HCT116 (cell line): ENCODE data around the gene SPOP. TPM values are rescaled to one million over a fixed set of nuclear protein-coding genes. Genes with fewer than 3 reads are reported as not detected.

Source experiments
- ATAC-seq: fragments of 200-7000 bp; cut with Tn5 transposase; 2 replicates; pipeline ENCODE4 v1.9.1; 2020; ENCODE audit warnings: mild to moderate bottlenecking, moderate library complexity
- BruUV-seq: library from RNA; stranded (reverse); fragments of 400-500 nt; replicated peaks from 2 replicates; lab custom pipeline; 2021; lab: Mats Ljungman, UMichigan
- CTCF ChIA-PET: fragments of 300-600 bp; sonication (Branson Sonifier 250); formaldehyde crosslinking; loops from one replicate; lab custom pipeline; 2021; ENCODE audit warnings: antibody characterized with exemption; lab: Charles Lee
- POLR2A ChIA-PET: fragments of 300-600, 350-600 bp; sonication (Branson Sonifier 250); formaldehyde crosslinking; loops from one replicate; lab custom pipeline; 2021; ENCODE audit warnings: antibody characterized with exemption; lab: Charles Lee
- RAD21 ChIA-PET, 2 experiments: fragments of 300-600 bp; sonication (Branson Sonifier 250); formaldehyde crosslinking; loops; one replicate each; lab custom pipeline; 2023; ENCODE audit warnings: low total read pairs in 2 of 2; ENCODE audit not compliant: uncharacterized antibody in 2 of 2, unreplicated experiment in 2 of 2, low non-redundant PET in 1 of 2; lab: Charles Lee
- DNase-seq: peaks from one replicate; pipeline ENCODE4 v3.0.0-alpha.2; 2010; ENCODE audit warnings: low read depth, low spot score
- H2AFZ ChIP-seq: fragments of 200-600 bp; shearing (Covaris generic), sonication (generic); 2 replicates; pipeline ENCODE4 v1.6.1; 2017; ENCODE audit warnings: low read depth, mixed run types, mixed read lengths, antibody characterized with exemption, low read length; ENCODE audit not compliant: poor library complexity, severe bottlenecking
- H3K27ac ChIP-seq: 2 replicates; pipeline ENCODE4 v1.5.1; 2012; ENCODE audit warnings: low read depth, low read length
- H3K27me3 ChIP-seq: fragments of 200-600 bp; sonication (generic); 2 replicates; pipeline ENCODE4 v1.6.1; 2016; ENCODE audit warnings: mixed run types, low read length, mixed read lengths; ENCODE audit not compliant: insufficient read depth
- H3K36me3 ChIP-seq, 2 experiments: fragments of 200-500 bp in 1 of 2; fragments of 200-600 bp in 1 of 2; sonication (Bioruptor generic) in 1 of 2; sonication (generic) in 1 of 2; 2 replicates each; pipeline versions ENCODE4 v1.5.1 to v1.6.1; 2014 to 2016; ENCODE audit warnings: low read length in 2 of 2, inconsistent platforms in 1 of 2, mixed read lengths in 1 of 2, mixed run types in 1 of 2; ENCODE audit not compliant: insufficient read depth in 2 of 2, control insufficient read depth in 1 of 2
- H3K4me1 ChIP-seq, 2 experiments: fragments of 200-600 bp in 1 of 2; sonication (generic) in 1 of 2; 2 replicates each; pipeline versions ENCODE4 v1.5.1 to v1.6.1; 2012 to 2017; ENCODE audit warnings: low read length in 2 of 2, inconsistent platforms in 1 of 2, mild to moderate bottlenecking in 1 of 2, mixed read lengths in 1 of 2, mixed run types in 1 of 2, moderate library complexity in 1 of 2; ENCODE audit not compliant: insufficient read depth in 2 of 2, control insufficient read depth in 1 of 2
- H3K4me2 ChIP-seq: fragments of 200-600 bp; sonication (generic); 2 replicates; pipeline ENCODE4 v1.6.1; 2017; ENCODE audit warnings: mixed run types, low read length, mixed read lengths
- H3K4me3 ChIP-seq, 2 experiments: fragments of 200-600 bp in 1 of 2; sonication (generic) in 1 of 2; replicated peaks in 1 of 2; 2 replicates each; pipeline ENCODE4 v1.5.1; 2011 to 2016; ENCODE audit warnings: low read length in 2 of 2, control low read depth in 1 of 2, low read depth in 1 of 2, mild to moderate bottlenecking in 1 of 2, mixed read lengths in 1 of 2, mixed run types in 1 of 2
- H3K79me2 ChIP-seq: fragments of 200-600 bp; sonication (generic); 2 replicates; pipeline ENCODE4 v1.6.1; 2017; ENCODE audit warnings: mild to moderate bottlenecking, mixed run types, low read length, moderate library complexity, mixed read lengths; ENCODE audit not compliant: insufficient read depth
- H3K9ac ChIP-seq: fragments of 200-600 bp; sonication (generic); 2 replicates; pipeline ENCODE4 v1.6.1; 2016; ENCODE audit warnings: low read length, mixed read lengths
- H3K9me2 ChIP-seq: fragments of 200-600 bp; sonication (generic), shearing (Covaris generic); 2 replicates; pipeline ENCODE4 v1.6.1; 2017; ENCODE audit warnings: mixed run types, mild to moderate bottlenecking, moderate library complexity; ENCODE audit not compliant: insufficient read depth
- H3K9me3 ChIP-seq, 2 experiments: fragments of 200-500 bp in 1 of 2; fragments of 200-600 bp in 1 of 2; sonication (Bioruptor generic) in 1 of 2; sonication (generic) in 1 of 2; 2 replicates each; pipeline ENCODE4 v1.6.1; 2014 to 2017; ENCODE audit warnings: low read length in 2 of 2, mixed read lengths in 2 of 2, inconsistent platforms in 1 of 2, low read depth in 1 of 2, mild to moderate bottlenecking in 1 of 2, mixed run types in 1 of 2, moderate library complexity in 1 of 2; ENCODE audit not compliant: control insufficient read depth in 1 of 2, insufficient read depth in 1 of 2
- H4K20me1 ChIP-seq: fragments of 200-600 bp; sonication (generic), shearing (Covaris generic); 2 replicates; pipeline ENCODE4 v1.6.1; 2017; ENCODE audit warnings: mixed run types, mild to moderate bottlenecking, moderate library complexity; ENCODE audit not compliant: insufficient read depth
- EGR1 ChIP-seq: IDR thresholded peaks from 2 replicates; pipeline ENCODE4 v1.6.1; 2012; ENCODE audit warnings: low read depth
- ELF1 ChIP-seq: IDR thresholded peaks from 2 replicates; pipeline ENCODE4 v1.6.1; 2012; ENCODE audit warnings: low read depth, borderline replicate concordance
- EZH2 ChIP-seq: fragments of 200-600 bp; sonication (generic); IDR thresholded peaks from 2 replicates; pipeline ENCODE4 v1.6.1; 2017; ENCODE audit warnings: antibody characterized with exemption, mixed run types
- FOSL1 ChIP-seq: IDR thresholded peaks from 2 replicates; pipeline ENCODE4 v1.6.1; 2012; ENCODE audit warnings: low read depth
- MAX ChIP-seq: IDR thresholded peaks from 2 replicates; pipeline ENCODE4 v1.6.1; 2012
- RAD21 ChIP-seq: IDR thresholded peaks from 2 replicates; pipeline ENCODE4 v1.6.1; 2012; ENCODE audit warnings: low read depth, mild to moderate bottlenecking
- SP1 ChIP-seq: IDR thresholded peaks from 2 replicates; pipeline ENCODE4 v1.6.1; 2012; ENCODE audit warnings: low read depth
- YY1 ChIP-seq: IDR thresholded peaks from 2 replicates; pipeline ENCODE4 v1.6.1; 2011; ENCODE audit warnings: low read length, low read depth, moderate library complexity, mild to moderate bottlenecking; ENCODE audit not compliant: insufficient replicate concordance; ENCODE audit errors: extremely low read depth
- intact Hi-C: fragments of 100-400 bp; cut with micrococcal nuclease; formaldehyde crosslinking; loops from 2 replicates; pipeline ENCODE4 v1.10.0; 2022
- total RNA-seq: library from RNA; stranded (reverse); gene quantifications from one replicate; pipeline ENCODE4 v1.2.1, GENCODE V29; 2021; ENCODE audit not compliant: unreplicated experiment

The SPOP gene
- total RNA-seq, 1 experiment from 2014 or later: 85.1 TPM

DNA sequence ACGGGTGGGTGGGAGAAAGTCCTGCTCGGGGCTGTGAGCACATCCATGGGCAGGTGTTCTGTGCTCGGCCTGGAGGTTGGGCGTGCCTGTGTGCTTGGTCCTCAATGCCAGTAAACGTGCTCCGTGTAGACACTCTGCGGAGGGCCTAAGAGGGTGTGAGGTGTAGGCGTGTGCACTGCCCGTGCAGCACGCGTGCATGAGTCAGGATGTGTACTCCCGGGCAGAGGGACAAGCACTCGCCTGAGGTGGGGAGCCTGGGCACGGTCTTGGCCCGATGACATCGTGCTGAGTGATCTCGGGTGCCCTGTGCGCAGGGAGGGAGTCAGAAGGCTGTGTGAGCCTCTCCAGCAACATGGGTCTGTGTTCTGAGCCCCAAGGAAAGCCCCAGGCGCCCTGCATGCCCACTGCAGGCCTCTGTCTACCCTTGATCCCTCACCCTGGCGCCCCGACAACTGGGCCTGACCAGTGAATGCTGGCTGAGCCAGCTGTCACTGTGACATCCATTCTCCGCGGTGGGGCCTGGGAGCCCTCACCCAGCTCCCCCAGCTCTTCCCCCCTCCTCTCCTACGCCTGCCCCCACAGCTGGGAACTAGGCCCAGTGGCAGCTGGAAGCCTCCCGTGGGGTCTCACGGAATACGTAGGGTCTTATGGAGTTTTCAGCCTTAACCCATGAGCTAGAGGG, 125.7 kb downstream of the SPOP start:
- Histone ChIP-seq H3K36me3 (no peaks in the 10 kb centered on the region), H3K4me3 (no peak overlapping the region), H3K4me2 (no peak overlapping the region), H3K79me2 (no peaks in the 10 kb centered on the region), H3K9me2 (no peaks in the 10 kb centered on the region), H2AFZ (no peak overlapping the region), H3K4me1 (peaks cover 0 to 13% of the 10 kb centered on the region in 2 experiments; a peak in 1 of 4 replicates), H3K9ac (no peak overlapping the region), H3K27ac (no peak overlapping the region), H4K20me1 (no peaks in the 10 kb centered on the region), H3K27me3 (no peaks in the 10 kb centered on the region), H3K9me3 (no peaks in the 10 kb centered on the region)
- BruUV-seq: no TSS peak
- ATAC-seq (no peak), DNase-seq (no peak)
- CTCF ChIA-PET: no interaction called here
- intact Hi-C loops: no loop called here
- POLR2A ChIA-PET: interaction anchor here (0.7 to 1.4 kb wide), 2 partner anchors 138 to 140 kb away, joined by 3 read pairs; partner anchors contain the start of gene PHB1
- RAD21 ChIA-PET: no interaction called here
- no peak for TF ChIP-seq EZH2
- no peak for TF ChIP-seq EGR1
- TF ChIP-seq RAD21: no peak
- no peak for TF ChIP-seq FOSL1
- no peak for TF ChIP-seq ELF1
- no peak for TF ChIP-seq SP1
- no peak for TF ChIP-seq YY1
- no peak for TF ChIP-seq MAX
